Skin of body (tissue), 3 donors: ENCODE data around the gene URB1. TPM values are rescaled to one million over a fixed set of nuclear protein-coding genes. Genes with fewer than 3 reads are reported as not detected.
"Not testable (repeated sequence)": the region's sequence is repeated elsewhere in the genome, so short reads cannot be mapped to it uniquely, and the experiment has no call there.

Experiments used
- DNase-seq: peaks from one replicate; lab custom pipeline; 2025; lab: John Stamatoyannopoulos, UW
- small RNA-seq: library from RNA; depleted of rRNA; stranded (forward); fragments of <200 nt; gene quantifications from one replicate; pipeline ENCODE3, GENCODE V24; 2014; ENCODE audit warnings: low replicate concordance
- total RNA-seq: library from RNA; depleted of rRNA; stranded (reverse); fragments of >200 nt; gene quantifications from one replicate; pipeline ENCODE4 v1.2.3, GENCODE V29; 2014

The URB1 gene
- total RNA-seq, 1 donor from 2014 or later: 17.7 TPM

- no peak for DNase-seq
Measured at GRCh38 chr21:32299695-32300094, 93.1 kb downstream of the URB1 start.

- no peak for DNase-seq
Measured at GRCh38 chr21:32298658-32299081, 94.1 kb downstream of the URB1 start, which contains the start of gene MRAP. Gene MRAP (plus strand): TSS chr21:32298855. CDS start chr21:32298972, 117 bp downstream.

GRCh38 chr21:32298148-32298559, 94.7 kb downstream of the URB1 start:
- no peak for DNase-seq

GRCh38 chr21:32297449-32297848, 95.4 kb downstream of the URB1 start:
- no peak for DNase-seq

GRCh38 chr21:32285476-32285875, 107.3 kb downstream of the URB1 start:
- DNase-seq: no peak

GRCh38 chr21:32282992-32283391, 109.8 kb downstream of the URB1 start:
- DNase-seq: no peak

- DNase-seq: no peak
Measured at GRCh38 chr21:32281531-32281930, 111.3 kb downstream of the URB1 start.

- DNase-seq: no peak
Measured at GRCh38 chr21:32279377-32279680, 113.5 kb downstream of the URB1 start.

- peak; percentile 90 for DNase-seq
Measured at GRCh38 chr21:32278518-32279376, 114.1 kb downstream of the URB1 start, which contains the start of gene MIS18A. Gene MIS18A (minus strand): TSS chr21:32279049. CDS start chr21:32279014, 35 bp downstream.

GRCh38 chr21:32278103-32278502, 114.7 kb downstream of the URB1 start:
- DNase-seq: no peak

GRCh38 chr21:32276671-32277070, 116.1 kb downstream of the URB1 start:
- no peak for DNase-seq

GRCh38 chr21:32270748-32271147, 122.1 kb downstream of the URB1 start:
- DNase-seq: no peak

GRCh38 chr21:32265321-32265720, 127.5 kb downstream of the URB1 start:
- not testable (repeated sequence) for DNase-seq

GRCh38 chr21:32261929-32262328, 130.9 kb downstream of the URB1 start:
- no peak for DNase-seq

Small RNAs within 50 kb of the gene (small RNA-seq; reads per million reads assigned to genes)
- 24.7 reads per million, percentile 94 among the genes with 10 or more reads in this experiment for gene SNORA80A

Other genes starting within 250 kb of the URB1 start
- gene MIS18A, start 114.0 kb downstream of the URB1 start, total RNA-seq: 7.0 TPM
- gene MRAP, start 94.2 kb downstream of the URB1 start, total RNA-seq: 3.4 TPM
- gene EVA1C, start 19.7 kb upstream of the URB1 start, total RNA-seq: 5.3 TPM
- 0.79 TPM for gene TCP10L, start 192.5 kb upstream of the URB1 start, total RNA-seq
- gene CFAP298, start 219.4 kb upstream of the URB1 start, total RNA-seq: 18.7 TPM